Transverse colon (tissue), 4 donors: ENCODE measurements around the gene PAK1IP1.

Experiments
- CTCF ChIP-seq, 5 experiments: fragments of 200-600 bp in 3 of 5; fragments of 450-650 bp in 2 of 5; sonication (generic) in 3 of 5; IDR thresholded peaks; 1 replicate in 2 of 5; 2 replicates in 3 of 5; pipeline ENCODE4 v1.5.1; 2016 to 2017; ENCODE audit warnings: antibody characterized with exemption in 5 of 5, inconsistent platforms in 3 of 5, mild to moderate bottlenecking in 2 of 5, moderate library complexity in 1 of 5
- POLR2A ChIP-seq: fragments of 450-650 bp; IDR thresholded peaks from one replicate; pipeline ENCODE4 v1.6.1; 2016; ENCODE audit warnings: antibody characterized with exemption, mild to moderate bottlenecking, moderate library complexity
- POLR2AphosphoS5 ChIP-seq, 3 donors: sonication (generic); formaldehyde crosslinking; IDR thresholded peaks; one replicate each; pipeline ENCODE4 v1.6.1; 2016; ENCODE audit warnings: antibody characterized with exemption in 3 of 3

- no peak for TF ChIP-seq POLR2AphosphoS5 (IDR thresholded peaks at IDR 0.05)
- no peak for TF ChIP-seq CTCF (IDR thresholded peaks at IDR 0.05)
- no peak for TF ChIP-seq POLR2A
Observed at GRCh38 chr6:10725716-10726115, 30.9 kb downstream of the PAK1IP1 start.
